CD14-positive monocyte (primary cell): Measurements from ENCODE around the gene SLFN11. TPM values are rescaled to one million over a fixed set of nuclear protein-coding genes. Genes with fewer than 3 reads are reported as not detected.
"Not testable (repeated sequence)": the region's sequence is repeated elsewhere in the genome, so short reads cannot be mapped to it uniquely, and the experiment has no call there.

ENCODE experiments used
- DNase-seq, 3 donors: peaks; one replicate each; pipeline ENCODE4 v3.0.0-alpha.2; 2011 to 2022
- H2AFZ ChIP-seq: 2 replicates; pipeline ENCODE4 v1.6.0; 2012; ENCODE audit warnings: mild to moderate bottlenecking, low read depth, low read length, inconsistent platforms; ENCODE audit not compliant: insufficient read depth, poor library complexity, severe bottlenecking
- H3K27ac ChIP-seq, 2 donors: 1 replicate in 1 of 2; 2 replicates in 1 of 2; pipeline ENCODE4 v1.5.1; 2012 to 2013; ENCODE audit warnings: low read length in 2 of 2, control low read depth in 1 of 2, inconsistent platforms in 1 of 2, low read depth in 1 of 2, mild to moderate bottlenecking in 1 of 2
- H3K27me3 ChIP-seq, 2 donors: one replicate each; pipeline versions ENCODE4 v1.6.0 to v1.6.1; 2011 to 2013; ENCODE audit warnings: low read length in 2 of 2; ENCODE audit not compliant: control insufficient read depth in 2 of 2, insufficient read depth in 2 of 2
- H3K36me3 ChIP-seq, 2 donors: replicated peaks in 1 of 2; 1 replicate in 1 of 2; 2 replicates in 1 of 2; pipeline versions ENCODE4 v1.5.1 to v1.6.1; 2012 to 2013; ENCODE audit warnings: low read length in 2 of 2, control low read depth in 1 of 2, inconsistent platforms in 1 of 2, mild to moderate bottlenecking in 1 of 2; ENCODE audit not compliant: insufficient read depth in 2 of 2, control insufficient read depth in 1 of 2
- H3K4me1 ChIP-seq, 2 donors: 1 replicate in 1 of 2; 2 replicates in 1 of 2; pipeline versions ENCODE4 v1.5.1 to v1.6.1; 2012 to 2013; ENCODE audit warnings: low read length in 2 of 2, control low read depth in 1 of 2, inconsistent platforms in 1 of 2, mild to moderate bottlenecking in 1 of 2, moderate library complexity in 1 of 2; ENCODE audit not compliant: insufficient read depth in 2 of 2, control insufficient read depth in 1 of 2
- H3K4me2 ChIP-seq: replicated peaks from 2 replicates; pipeline ENCODE3; 2012; ENCODE audit warnings: low read length, moderate library complexity, mild to moderate bottlenecking; ENCODE audit not compliant: poor library complexity, severe bottlenecking; ENCODE audit errors: extremely low read depth
- H3K4me3 ChIP-seq, 3 experiments: fragments of 200-600 bp in 1 of 3; sonication (generic) in 1 of 3; replicated peaks in 1 of 3; 1 replicate in 2 of 3; 2 replicates in 1 of 3; pipeline ENCODE4 v1.5.1; 2011 to 2013; ENCODE audit warnings: low read length in 3 of 3, mild to moderate bottlenecking in 3 of 3, control low read depth in 2 of 3, low read depth in 2 of 3, inconsistent platforms in 1 of 3, moderate library complexity in 1 of 3
- H3K79me2 ChIP-seq: 2 replicates; pipeline ENCODE4 v1.6.0; 2012; ENCODE audit warnings: mild to moderate bottlenecking, control low read depth, inconsistent platforms, low read length, moderate library complexity; ENCODE audit not compliant: insufficient read depth
- H3K9ac ChIP-seq: 2 replicates; pipeline ENCODE4 v1.6.0; 2017; ENCODE audit warnings: low read length, mild to moderate bottlenecking; ENCODE audit not compliant: insufficient read depth, poor library complexity, severe bottlenecking
- H3K9me3 ChIP-seq, 2 donors: replicated peaks in 1 of 2; 1 replicate in 1 of 2; 2 replicates in 1 of 2; pipeline versions ENCODE4 v1.5.1 to v1.6.1; 2012 to 2013; ENCODE audit warnings: low read length in 2 of 2, control low read depth in 1 of 2; ENCODE audit not compliant: control insufficient read depth in 1 of 2, insufficient read depth in 1 of 2
- H4K20me1 ChIP-seq: 2 replicates; pipeline ENCODE4 v1.6.0; 2012; ENCODE audit warnings: mild to moderate bottlenecking, low read length, control low read depth, moderate library complexity; ENCODE audit not compliant: insufficient read depth
- H3K27ac Mint-ChIP-seq, 7 donors: one replicate each; pipeline ENCODE4 v1.8.0; 2020; ENCODE audit warnings: mild to moderate bottlenecking in 7 of 7, mixed read lengths in 7 of 7, moderate library complexity in 6 of 7, inconsistent platforms in 2 of 7
- H3K27me3 Mint-ChIP-seq, 3 donors: one replicate each; pipeline ENCODE4 v1.8.0; 2021 to 2022; ENCODE audit warnings: low read depth in 3 of 3, mild to moderate bottlenecking in 3 of 3, mixed read lengths in 3 of 3, moderate library complexity in 3 of 3, inconsistent platforms in 1 of 3
- H3K36me3 Mint-ChIP-seq, 2 donors: one replicate each; pipeline ENCODE4 v1.8.0; 2020; ENCODE audit warnings: mixed read lengths in 2 of 2, inconsistent platforms in 1 of 2, mild to moderate bottlenecking in 1 of 2
- H3K4me1 Mint-ChIP-seq: one replicate; pipeline ENCODE4 v1.8.0; 2020; ENCODE audit warnings: mild to moderate bottlenecking, mixed read lengths
- H3K4me3 Mint-ChIP-seq, 2 donors: one replicate each; pipeline ENCODE4 v1.8.0; 2020; ENCODE audit warnings: mild to moderate bottlenecking in 2 of 2, mixed read lengths in 2 of 2, moderate library complexity in 1 of 2
- H3K9me3 Mint-ChIP-seq, 7 donors: one replicate each; pipeline ENCODE4 v1.8.0; 2020 to 2022; ENCODE audit warnings: mixed read lengths in 7 of 7, mild to moderate bottlenecking in 6 of 7, moderate library complexity in 6 of 7, inconsistent platforms in 2 of 7
- WGBS: methylation state at CpG from one replicate; pipeline ENCODE4 v1.1.5; 2013; ENCODE audit warnings: missing lambda C conversion rate; ENCODE audit not compliant: insufficient coverage; 5-methylcytosine and 5-hydroxymethylcytosine counted together
- intact Hi-C, 2 donors: fragments of 100-400 bp; cut with micrococcal nuclease; formaldehyde crosslinking; loops; one replicate each; pipeline versions ENCODE4 v1.15.0 to v1.15.1; 2023
- polyA plus RNA-seq, 3 donors: library from polyadenylated mRNA; depleted of rRNA in 1 of 3; unstranded in 2 of 3; stranded (reverse) in 1 of 3; fragments of 300-500 nt in 2 of 3; fragments of >200 nt in 1 of 3; fragmentation: Illumina TruSeq in 2 of 3; gene quantifications; 1 replicate in 2 of 3; 2 replicates in 1 of 3; pipeline ENCODE4 v1.2.3, GENCODE V29; 2012 to 2021
- TF ChIP-seq, protein P1 (sequence below): fragments of 200-600 bp; IDR thresholded peaks from one replicate; pipeline ENCODE4 v1.8.0; 2022; ENCODE audit warnings: antibody characterized with exemption, mild to moderate bottlenecking

Gene SLFN11
- polyA plus RNA-seq, 3 donors: 34.3 to 46.8 (median 45.6) TPM

DNA sequence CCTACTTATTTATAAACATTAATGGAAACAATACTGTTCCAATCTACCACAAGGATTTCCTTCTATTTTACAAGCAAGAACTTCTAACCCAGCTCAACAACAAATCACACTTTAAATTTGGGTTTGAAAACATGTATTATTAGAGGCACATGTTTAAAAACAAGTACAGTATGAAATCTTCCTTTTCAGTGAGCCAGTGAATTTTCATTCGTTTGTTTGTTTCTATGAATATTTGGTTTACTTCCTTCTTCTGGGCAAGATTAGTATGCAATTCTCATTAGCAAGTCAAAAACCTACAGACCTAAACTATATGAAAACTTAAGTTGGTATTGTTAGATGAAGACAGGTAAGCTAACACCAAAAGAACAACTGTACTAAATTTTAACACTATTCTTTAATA, 33.1 kb upstream of the SLFN11 start:
- no peak overlapping the region for H3K4me3 Mint-ChIP-seq
- Histone ChIP-seq H3K4me1 (no peaks in the 10 kb centered on the region), H3K36me3 (peaks cover 34 to 50% of the 10 kb centered on the region in 2 donors), H3K9ac (no peak overlapping the region), H3K4me3 (no peak overlapping the region), H3K9me3 (peaks cover 0 to 4% of the 10 kb centered on the region in 2 donors), H4K20me1 (peaks cover 5% of the 10 kb centered on the region), H3K79me2 (no peaks in the 10 kb centered on the region), H3K27me3 (no peaks in the 10 kb centered on the region), H3K4me2 (no peak overlapping the region), H3K27ac (no peak overlapping the region), H2AFZ (no peak overlapping the region)
- WGBS: no CpG with 5 or more reads among the region's 1 CpG
- peaks cover 47 to 48% of the 10 kb centered on the region in 2 donors for H3K36me3 Mint-ChIP-seq
- no peaks in the 10 kb centered on the region for H3K27me3 Mint-ChIP-seq
- TF ChIP-seq, protein P1, sequence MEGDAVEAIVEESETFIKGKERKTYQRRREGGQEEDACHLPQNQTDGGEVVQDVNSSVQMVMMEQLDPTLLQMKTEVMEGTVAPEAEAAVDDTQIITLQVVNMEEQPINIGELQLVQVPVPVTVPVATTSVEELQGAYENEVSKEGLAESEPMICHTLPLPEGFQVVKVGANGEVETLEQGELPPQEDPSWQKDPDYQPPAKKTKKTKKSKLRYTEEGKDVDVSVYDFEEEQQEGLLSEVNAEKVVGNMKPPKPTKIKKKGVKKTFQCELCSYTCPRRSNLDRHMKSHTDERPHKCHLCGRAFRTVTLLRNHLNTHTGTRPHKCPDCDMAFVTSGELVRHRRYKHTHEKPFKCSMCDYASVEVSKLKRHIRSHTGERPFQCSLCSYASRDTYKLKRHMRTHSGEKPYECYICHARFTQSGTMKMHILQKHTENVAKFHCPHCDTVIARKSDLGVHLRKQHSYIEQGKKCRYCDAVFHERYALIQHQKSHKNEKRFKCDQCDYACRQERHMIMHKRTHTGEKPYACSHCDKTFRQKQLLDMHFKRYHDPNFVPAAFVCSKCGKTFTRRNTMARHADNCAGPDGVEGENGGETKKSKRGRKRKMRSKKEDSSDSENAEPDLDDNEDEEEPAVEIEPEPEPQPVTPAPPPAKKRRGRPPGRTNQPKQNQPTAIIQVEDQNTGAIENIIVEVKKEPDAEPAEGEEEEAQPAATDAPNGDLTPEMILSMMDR: no peak
- no peak for DNase-seq
- H3K9me3 Mint-ChIP-seq: peaks cover 0 to 8% (median 1%) of the 10 kb centered on the region in 7 donors
- H3K4me1 Mint-ChIP-seq: no peaks in the 10 kb centered on the region
- H3K27ac Mint-ChIP-seq: no peak overlapping the region
- intact Hi-C loops: no loop called here

DNA sequence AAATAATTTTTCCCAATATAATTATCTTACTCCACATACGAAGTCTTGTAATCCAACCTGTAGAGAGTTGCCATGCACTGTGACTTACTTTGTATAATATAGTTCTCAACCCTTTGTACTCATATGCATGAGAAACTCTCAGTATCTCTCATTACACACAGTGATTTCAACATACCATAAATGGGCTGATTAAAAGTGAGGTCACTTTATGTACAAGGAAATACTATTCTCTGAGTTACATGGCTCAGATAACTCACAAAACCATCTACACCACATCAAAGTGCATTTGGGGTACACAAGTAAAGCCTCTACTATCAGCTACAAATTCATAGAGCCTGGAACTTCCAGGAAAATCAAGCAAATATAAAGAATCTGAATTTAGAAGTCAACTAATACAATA, 30.9 kb upstream of the SLFN11 start:
- Histone ChIP-seq H2AFZ (no peak overlapping the region), H3K36me3 (peaks cover 13 to 28% of the 10 kb centered on the region in 2 donors), H3K27ac (no peak overlapping the region), H3K9me3 (peaks cover 0 to 4% of the 10 kb centered on the region in 2 donors), H3K4me3 (no peak overlapping the region), H4K20me1 (no peaks in the 10 kb centered on the region), H3K79me2 (no peaks in the 10 kb centered on the region), H3K4me1 (no peaks in the 10 kb centered on the region), H3K4me2 (no peak overlapping the region), H3K27me3 (no peaks in the 10 kb centered on the region), H3K9ac (no peak overlapping the region)
- Mint-ChIP-seq H3K27ac (no peak overlapping the region), H3K9me3 (peaks cover 0 to 5% (median 2%) of the 10 kb centered on the region in 7 donors), H3K4me1 (no peaks in the 10 kb centered on the region), H3K4me3 (no peak overlapping the region), H3K27me3 (no peaks in the 10 kb centered on the region), H3K36me3 (peaks cover 27 to 29% of the 10 kb centered on the region in 2 donors)
- WGBS: no CpG with 5 or more reads among the region's 1 CpG
- intact Hi-C loops: no loop called here
- DNase-seq: no peak
- TF ChIP-seq, protein P1: no peak

DNA sequence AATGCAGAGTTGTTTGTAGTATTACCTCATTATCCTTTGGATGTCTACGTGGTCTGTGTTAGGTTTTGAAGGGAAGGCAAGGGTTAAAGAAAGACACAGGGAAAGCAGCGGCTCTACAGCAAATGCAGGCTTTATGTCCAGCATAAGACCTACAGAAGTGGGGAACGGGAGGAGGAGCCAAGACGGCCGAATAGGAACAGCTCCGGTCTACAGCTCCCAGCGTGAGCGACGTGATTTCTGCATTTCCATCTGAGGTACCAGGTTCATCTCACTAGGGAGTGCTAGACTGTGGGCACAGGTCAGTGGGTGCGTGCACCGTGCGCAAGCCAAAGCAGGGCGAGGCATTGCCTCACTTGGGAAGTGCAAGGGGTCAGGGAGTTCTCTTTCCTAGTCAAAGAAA, 20.4 kb upstream of the SLFN11 start:
- H3K27ac ChIP-seq, H3K27ac Mint-ChIP-seq, intact Hi-C loops, H3K9me3 ChIP-seq, H3K79me2 ChIP-seq, H3K27me3 ChIP-seq, H4K20me1 ChIP-seq, H3K36me3 ChIP-seq, H3K4me2 ChIP-seq, H3K27me3 Mint-ChIP-seq, H3K9ac ChIP-seq, H2AFZ ChIP-seq, H3K9me3 Mint-ChIP-seq, H3K4me3 ChIP-seq, DNase-seq, H3K36me3 Mint-ChIP-seq: not testable (repeated sequence)
- WGBS: 80% methylated on average over 12 of the region's 13 CpGs
- Mint-ChIP-seq H3K4me3 (peak overlapping the region in 1 of 2 donors; percentile 12), H3K4me1 (peaks cover 51% of the 10 kb centered on the region)
- H3K4me1 ChIP-seq: peaks cover 33 to 45% of the 10 kb centered on the region in 2 donors
